Activated T-cell treated with anti-CD3 and anti-CD28 coated beads, Interleukin-2, amount 50 U/mL, for 1 hour (primary cell): ENCODE results near the gene COLEC11.

Experiments
- DNase-seq: peaks from one replicate; pipeline ENCODE4 v3.0.0-alpha.2; 2020

The COLEC11 gene

DNA sequence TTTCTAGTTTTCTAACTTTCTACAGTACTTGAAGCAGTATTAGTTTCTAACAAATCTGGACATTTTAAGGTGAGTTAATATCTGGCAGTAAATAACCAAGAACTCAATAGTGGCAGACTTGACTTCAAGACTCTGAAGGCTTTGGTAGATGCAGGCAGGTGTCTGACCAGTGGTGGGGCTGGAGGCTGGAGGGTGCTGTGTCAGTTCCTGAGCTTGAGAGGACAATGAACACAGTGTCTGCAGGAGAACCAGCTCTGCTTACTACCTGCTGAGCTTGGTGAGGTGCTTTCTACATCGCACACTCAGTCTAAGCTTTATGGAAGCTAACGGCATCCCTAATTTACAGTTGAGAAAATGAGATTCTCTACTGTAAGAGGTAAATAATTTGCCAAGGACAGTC, 84.3 kb downstream of the COLEC11 start:
- no peak for DNase-seq

DNA sequence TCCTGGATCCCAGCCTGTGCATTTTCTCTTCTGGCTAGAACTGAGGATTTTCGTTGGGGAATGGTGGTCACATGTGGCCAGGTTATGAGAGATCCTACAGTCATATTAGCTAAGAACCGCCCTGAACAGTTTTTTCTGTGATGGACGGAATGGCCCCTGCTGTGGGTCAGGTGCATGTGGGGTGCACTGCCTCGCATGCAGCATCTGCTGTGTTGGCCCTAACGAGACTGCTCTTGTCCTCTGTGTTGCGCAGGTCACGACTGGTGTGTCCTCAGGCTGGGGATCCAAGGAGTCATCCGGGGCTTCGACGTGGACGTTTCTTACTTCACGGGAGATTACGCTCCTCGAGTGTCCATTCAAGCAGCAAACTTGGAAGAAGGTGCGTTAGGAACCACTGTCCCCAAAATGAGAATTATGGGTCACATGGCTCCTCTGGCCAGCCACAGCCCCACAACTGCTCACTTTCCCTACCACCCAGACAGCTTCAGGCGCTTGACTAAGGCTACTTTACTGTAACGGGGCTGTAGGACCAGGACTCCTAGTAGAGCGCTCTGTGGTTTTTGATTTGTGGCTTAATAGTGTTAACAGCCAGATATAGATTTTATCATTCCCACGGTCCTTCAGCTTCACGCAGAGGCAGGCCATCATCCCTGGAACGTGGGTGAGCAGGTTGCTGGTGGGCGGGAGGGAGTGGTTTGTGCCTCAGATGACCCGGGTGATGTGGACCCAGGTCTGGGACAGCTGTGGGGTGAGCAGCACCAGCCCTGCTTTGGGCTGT, 84.9 kb downstream of the COLEC11 start:
- DNase-seq: no peak

DNA sequence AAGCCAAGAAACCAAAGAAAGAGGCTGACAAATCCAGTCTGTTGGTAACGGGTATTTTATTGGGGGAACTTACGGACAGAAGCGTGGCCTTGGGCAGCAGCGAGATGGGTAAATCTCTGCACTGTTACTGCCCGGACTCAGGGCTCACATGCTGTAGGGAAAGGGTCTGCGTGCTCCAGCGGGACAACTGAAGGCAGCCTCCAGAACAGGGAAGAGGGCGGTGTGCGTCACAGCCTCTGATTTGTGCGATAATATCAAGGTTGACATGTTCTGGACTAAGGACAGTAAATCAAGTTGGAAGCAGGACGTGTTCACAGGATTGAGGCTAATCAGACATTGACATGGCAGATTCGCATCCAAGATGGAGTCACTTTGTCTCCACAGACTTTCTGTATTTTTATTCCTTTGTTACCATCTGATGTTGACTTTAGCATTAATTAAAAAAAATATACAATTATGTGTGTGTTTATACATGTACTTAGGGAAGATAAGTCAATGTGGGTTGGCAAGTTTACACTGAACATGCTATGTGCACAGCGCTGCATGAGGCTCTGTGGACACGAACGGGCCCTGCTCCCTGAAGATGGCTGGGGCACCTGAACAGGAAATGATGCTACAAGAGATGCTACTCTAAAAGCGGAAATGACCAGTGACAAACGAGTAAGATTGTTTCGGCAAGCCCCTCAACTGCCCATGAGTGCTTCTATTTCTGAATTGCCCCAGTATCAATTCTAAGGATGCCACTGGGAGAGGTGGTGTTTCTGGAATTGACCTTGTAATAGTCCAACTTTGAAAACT, 85.8 kb downstream of the COLEC11 start:
- DNase-seq: no peak

DNA sequence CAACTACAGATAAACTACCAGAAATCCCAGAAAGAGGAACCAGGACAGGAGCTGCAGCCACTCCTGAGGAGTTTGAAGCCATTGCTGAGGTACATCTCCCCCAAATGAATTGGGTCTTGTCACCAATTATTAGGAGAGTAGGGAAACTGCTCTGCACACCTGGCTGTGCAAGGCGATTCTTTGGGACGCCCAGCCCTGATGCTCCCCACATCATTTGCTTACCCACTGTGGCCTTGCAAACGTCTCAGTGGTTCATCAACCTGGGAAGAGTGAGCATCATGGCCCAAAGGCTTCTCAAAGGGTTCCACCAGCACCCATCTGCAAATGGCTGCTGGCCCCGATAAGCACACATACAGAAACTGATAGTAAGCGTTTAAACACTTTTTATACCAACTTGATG, 86.7 kb downstream of the COLEC11 start:
- DNase-seq: no peak

DNA sequence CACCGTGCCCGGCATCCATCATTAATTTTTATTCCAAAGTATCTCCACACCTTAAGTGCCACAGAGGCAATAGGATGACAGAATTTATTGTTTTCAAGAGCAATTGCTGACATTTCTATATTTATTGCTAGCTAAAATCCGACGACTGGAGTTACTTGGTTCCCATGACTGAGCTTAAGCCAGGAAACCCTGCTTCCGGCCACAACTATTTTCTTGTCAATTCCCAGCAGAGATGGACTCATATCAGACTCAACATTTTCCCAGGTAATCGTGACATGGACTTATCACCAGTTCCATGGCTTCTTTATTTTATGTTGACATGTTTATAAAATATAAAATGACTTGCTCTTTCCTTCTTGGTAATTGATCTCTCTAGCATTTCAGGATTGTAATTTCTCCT, 87.9 kb downstream of the COLEC11 start:
- no peak for DNase-seq

DNA sequence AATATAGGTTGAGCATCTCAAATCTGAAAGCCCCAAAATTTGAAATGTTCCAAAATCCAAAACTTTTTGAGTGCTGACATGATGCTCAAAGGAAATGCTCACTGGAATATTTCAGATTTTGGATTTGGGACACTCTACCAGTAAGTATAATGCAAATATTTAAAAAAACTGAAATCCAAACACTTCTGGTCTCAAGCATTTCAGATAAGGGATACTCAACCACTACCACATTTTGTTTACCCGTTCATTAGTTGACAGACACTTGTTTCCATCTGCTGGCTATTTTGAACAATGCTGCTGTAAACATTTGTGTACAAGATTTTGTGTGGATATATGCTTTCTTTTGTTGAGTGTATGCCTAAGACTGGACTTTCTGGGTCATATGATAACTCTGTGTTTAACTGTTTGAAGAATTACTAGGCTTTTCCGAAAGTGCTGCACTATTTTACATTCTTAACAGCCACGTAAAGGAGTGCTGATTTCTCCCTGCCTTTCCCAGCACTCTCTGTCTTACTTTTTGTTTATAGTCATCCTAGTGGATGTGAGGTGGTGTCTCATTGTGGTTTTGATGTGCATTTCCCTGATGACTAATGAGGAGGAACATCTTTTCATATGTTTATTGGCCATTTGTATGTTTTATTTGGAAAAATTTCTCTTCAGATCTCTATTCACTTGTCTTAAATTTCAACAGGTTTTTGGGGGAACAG, 89.0 kb downstream of the COLEC11 start:
- DNase-seq: no peak

DNA sequence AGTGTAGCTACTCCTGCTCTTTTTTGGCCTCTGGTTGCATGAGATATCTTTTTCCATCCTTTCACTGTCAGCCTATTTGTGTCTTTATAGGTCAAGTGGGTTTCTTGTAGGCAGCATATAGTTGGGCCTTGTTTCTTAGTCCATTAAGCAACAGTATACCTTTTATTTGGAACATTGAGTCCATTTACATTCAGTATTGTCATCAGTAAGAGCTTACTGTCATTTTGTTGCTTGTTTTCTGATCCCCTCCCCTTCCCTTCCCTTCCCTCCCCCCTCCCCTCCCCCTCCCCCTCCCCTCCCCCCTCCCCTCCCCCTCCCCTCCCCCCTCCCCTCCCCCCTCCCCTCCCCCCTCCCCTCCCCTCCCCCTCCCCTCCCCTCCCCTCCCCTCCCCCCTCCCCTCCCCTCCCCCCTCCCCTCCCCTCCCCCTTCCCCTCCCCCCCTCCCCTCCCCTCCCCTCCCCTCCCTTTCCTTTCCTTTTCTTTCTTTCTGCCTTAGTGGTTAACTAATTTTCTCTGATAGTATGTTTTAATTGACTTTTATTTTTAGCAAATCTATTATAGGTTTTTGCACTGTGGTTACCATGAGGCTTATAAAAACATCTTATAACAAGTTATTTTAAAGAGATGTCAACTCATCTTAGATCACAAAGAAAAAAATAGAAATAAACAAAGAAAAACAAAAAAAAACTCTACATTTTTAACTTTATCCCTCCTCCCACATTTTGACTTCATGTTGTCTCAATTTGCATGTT, 95.3 kb downstream of the COLEC11 start:
- DNase-seq: no peak

DNA sequence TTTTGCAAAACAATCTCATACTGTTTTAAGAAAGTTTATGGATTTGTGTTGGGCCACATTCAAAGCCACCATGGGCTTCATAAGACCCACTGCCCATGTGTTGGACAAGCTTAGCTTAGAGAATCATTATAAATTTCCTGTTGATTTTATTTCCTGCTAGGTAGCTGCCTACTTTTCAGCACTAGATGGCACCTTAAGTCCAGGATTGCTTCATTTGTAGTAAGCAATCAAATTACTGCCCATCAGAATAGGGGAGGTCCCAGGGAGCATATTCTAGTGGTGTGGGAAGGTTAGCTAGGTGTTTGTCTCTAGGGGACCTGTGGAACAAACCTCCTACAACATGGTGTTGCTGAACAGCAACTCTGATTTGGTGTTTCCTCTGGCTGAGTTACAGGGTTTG, 97.5 kb downstream of the COLEC11 start:
- DNase-seq: no peak
